GM12872 (cell line): ENCODE results near the gene MYL4.

Experiments used
- CTCF ChIP-seq: IDR thresholded peaks from 3 replicates; pipeline ENCODE4 v1.5.1; 2011; ENCODE audit warnings: low read depth, mild to moderate bottlenecking, low read length, moderate library complexity; ENCODE audit not compliant: insufficient read depth

Gene MYL4

GRCh38 chr17:47221154-47221553, 12.0 kb downstream of the MYL4 start:
- no peak for TF ChIP-seq CTCF

GRCh38 chr17:47222047-47222446, 12.9 kb downstream of the MYL4 start:
- TF ChIP-seq CTCF = no peak

- no peak for TF ChIP-seq CTCF
Measured at GRCh38 chr17:47223007-47223406, 13.9 kb downstream of the MYL4 start.

- TF ChIP-seq CTCF = no peak
Measured at GRCh38 chr17:47223460-47223859, 14.3 kb downstream of the MYL4 start.

DNA sequence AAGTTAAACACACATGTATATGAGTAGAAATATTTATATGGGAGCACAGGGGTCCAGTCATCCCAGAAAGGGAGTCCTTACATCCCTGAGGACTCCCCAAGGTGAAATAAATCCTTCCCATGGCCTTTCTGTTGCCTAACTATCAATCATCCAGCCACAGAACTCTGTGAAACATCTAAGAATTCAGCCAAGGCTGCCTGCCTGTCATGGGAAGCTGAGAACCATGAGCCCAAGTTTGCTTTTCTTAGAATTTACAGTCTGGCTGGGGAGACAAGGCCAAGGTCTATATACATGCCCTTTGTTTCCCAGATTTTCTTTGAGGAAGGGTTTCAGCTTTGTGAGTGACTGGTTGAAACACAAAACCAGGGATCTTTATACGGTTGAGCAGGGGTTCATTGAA, 15.8 kb downstream of the MYL4 start:
- TF ChIP-seq CTCF = no peak

DNA sequence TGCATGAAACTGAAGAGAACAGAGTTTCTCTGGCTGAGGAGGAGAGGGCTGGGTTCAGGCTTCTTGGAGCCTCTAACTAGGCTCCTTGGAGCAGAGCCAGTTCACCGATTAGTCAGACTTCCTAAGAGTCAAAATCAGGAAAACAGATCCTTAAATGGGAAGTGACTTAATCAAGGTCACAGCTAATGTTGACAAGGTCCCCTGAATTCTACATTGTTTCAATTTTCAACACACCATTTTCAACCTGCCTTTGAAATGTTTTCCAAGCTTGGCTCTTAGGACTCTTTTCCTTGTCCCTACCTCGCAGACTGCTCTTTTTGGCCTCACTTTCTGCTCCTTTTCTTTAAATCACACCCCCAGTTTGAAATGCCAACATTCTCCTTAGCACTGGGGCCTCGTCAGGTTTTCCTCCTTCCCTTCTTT, 16.3 kb downstream of the MYL4 start:
- no peak for TF ChIP-seq CTCF

DNA sequence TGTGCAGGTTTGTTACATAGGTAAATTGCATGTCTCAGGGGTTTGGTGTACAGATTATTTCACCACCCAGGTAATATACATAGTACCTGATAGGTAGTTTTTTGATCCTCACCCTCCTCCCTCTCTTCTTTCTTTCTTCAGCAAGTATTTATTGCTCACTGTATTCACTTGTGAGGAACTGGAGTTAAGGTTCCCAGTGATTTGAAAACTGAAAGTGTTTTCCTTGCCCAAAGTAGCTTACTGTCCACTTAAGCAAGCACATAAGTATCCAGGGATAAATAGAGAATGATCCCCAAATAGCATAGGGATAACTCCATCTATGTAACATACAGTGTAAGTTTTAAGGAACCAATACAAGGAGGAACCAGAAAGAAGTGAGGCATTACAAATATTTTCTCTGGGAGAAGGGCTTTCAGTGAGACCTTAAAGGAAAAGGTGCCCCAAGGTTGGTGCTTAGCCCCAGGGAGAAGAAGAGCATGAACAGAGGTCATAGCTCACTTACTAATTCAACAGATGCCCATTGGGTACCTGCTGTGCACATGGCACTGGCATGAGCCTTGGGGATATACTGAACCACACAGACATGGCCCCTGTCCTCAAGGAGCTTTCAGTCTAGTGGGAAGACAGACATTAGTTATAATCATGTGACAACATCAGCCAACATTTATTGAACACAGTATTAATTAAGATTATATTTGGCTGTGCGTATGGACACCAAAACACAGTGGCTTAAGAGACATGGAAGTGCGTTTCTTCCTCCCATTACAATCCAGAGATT, 17.0 kb downstream of the MYL4 start:
- no peak for TF ChIP-seq CTCF
